Transverse colon (tissue), 3 donors: Measurements from ENCODE around the gene SLC27A5.

ENCODE experiments used
- EP300 ChIP-seq: sonication (generic); formaldehyde crosslinking; IDR thresholded peaks from one replicate; pipeline ENCODE4 v1.6.1; 2017; ENCODE audit warnings: antibody characterized with exemption, low read depth
- POLR2A ChIP-seq: fragments of 450-650 bp; IDR thresholded peaks from one replicate; pipeline ENCODE4 v1.6.1; 2016; ENCODE audit warnings: antibody characterized with exemption, mild to moderate bottlenecking, moderate library complexity
- TF ChIP-seq, protein P1 (sequence below), 5 experiments: fragments of 200-600 bp in 3 of 5; fragments of 450-650 bp in 2 of 5; sonication (generic) in 3 of 5; IDR thresholded peaks; 1 replicate in 2 of 5; 2 replicates in 3 of 5; pipeline ENCODE4 v1.5.1; 2016 to 2017; ENCODE audit warnings: antibody characterized with exemption in 5 of 5, inconsistent platforms in 3 of 5, mild to moderate bottlenecking in 2 of 5, moderate library complexity in 1 of 5

DNA sequence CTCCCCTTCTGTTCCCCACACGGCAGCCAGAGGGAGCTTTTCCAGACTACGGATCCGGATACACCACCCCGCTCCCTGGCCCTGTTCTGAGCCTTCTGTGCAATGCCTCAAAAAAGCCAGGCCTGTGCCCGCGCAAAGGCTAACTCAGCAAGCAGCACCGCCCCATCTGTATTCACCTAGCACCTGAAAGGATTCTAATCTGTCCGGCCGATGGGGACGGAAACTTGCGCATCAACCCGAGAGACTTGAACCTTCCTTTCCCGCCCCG, 7.2 kb upstream of the SLC27A5 start:
- TF ChIP-seq, protein P1, sequence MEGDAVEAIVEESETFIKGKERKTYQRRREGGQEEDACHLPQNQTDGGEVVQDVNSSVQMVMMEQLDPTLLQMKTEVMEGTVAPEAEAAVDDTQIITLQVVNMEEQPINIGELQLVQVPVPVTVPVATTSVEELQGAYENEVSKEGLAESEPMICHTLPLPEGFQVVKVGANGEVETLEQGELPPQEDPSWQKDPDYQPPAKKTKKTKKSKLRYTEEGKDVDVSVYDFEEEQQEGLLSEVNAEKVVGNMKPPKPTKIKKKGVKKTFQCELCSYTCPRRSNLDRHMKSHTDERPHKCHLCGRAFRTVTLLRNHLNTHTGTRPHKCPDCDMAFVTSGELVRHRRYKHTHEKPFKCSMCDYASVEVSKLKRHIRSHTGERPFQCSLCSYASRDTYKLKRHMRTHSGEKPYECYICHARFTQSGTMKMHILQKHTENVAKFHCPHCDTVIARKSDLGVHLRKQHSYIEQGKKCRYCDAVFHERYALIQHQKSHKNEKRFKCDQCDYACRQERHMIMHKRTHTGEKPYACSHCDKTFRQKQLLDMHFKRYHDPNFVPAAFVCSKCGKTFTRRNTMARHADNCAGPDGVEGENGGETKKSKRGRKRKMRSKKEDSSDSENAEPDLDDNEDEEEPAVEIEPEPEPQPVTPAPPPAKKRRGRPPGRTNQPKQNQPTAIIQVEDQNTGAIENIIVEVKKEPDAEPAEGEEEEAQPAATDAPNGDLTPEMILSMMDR (IDR thresholded peaks at IDR 0.05) = no peak
- TF ChIP-seq POLR2A = no peak
- TF ChIP-seq EP300 = no peak
